Stomach smooth muscle (tissue), 2 donors: Measurements from ENCODE around the gene PARD6G.
"Not testable (repeated sequence)": the region's sequence is repeated elsewhere in the genome, so short reads cannot be mapped to it uniquely, and the experiment has no call there.

Experiments used
- H3K27ac ChIP-seq: one replicate; pipeline ENCODE4 v1.7.0; 2013; ENCODE audit warnings: mild to moderate bottlenecking, low read length, inconsistent platforms
- H3K27me3 ChIP-seq, 2 donors: one replicate each; pipeline ENCODE4 v1.7.0; 2013; ENCODE audit warnings: low read length in 2 of 2; ENCODE audit not compliant: insufficient read depth in 2 of 2, control insufficient read depth in 1 of 2
- H3K36me3 ChIP-seq, 2 donors: one replicate each; pipeline ENCODE4 v1.7.0; 2013; ENCODE audit warnings: low read length in 2 of 2; ENCODE audit not compliant: control insufficient read depth in 2 of 2, insufficient read depth in 2 of 2
- H3K4me1 ChIP-seq: one replicate; pipeline ENCODE4 v1.7.0; 2013; ENCODE audit warnings: low read length; ENCODE audit not compliant: control insufficient read depth, insufficient read depth
- H3K4me3 ChIP-seq, 2 donors: one replicate each; pipeline ENCODE4 v1.7.0; 2013; ENCODE audit warnings: low read length in 2 of 2
- H3K9ac ChIP-seq, 2 donors: one replicate each; pipeline ENCODE4 v1.7.0; 2013; ENCODE audit warnings: low read length in 2 of 2, mild to moderate bottlenecking in 1 of 2
- H3K9me3 ChIP-seq, 2 donors: one replicate each; pipeline ENCODE4 v1.7.0; 2013; ENCODE audit warnings: low read length in 2 of 2; ENCODE audit not compliant: control insufficient read depth in 2 of 2
- donor health status: healthy.
- donor health status: Pancreatic carcinoma.

The PARD6G gene

DNA sequence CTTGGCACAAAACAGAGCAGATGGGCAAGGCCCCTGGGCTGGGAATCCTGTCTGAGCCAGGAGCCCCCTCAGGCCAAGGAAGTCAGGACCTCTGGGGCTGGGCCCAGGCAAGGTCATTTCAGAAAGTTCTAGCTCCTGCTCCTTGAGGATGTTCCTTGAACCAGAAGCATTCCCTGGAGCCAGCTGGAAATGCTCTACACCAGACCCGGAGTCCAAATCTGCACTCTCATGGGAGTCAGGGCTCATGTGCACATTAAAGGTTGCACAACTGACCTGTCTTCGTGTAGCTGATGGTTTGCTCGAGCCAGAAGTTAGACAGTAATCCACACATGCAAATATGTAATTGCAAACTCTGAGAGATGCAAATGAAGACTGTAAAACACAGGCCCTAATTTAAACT is 18.0 kb downstream of the PARD6G start:
- Histone ChIP-seq H3K4me3 (no peak overlapping the region), H3K9me3 (no peaks in the 10 kb centered on the region), H3K27ac (no peak overlapping the region), H3K36me3 (no peaks in the 10 kb centered on the region), H3K27me3 (no peaks in the 10 kb centered on the region), H3K9ac (no peak overlapping the region), H3K4me1 (peaks cover 7% of the 10 kb centered on the region)

DNA sequence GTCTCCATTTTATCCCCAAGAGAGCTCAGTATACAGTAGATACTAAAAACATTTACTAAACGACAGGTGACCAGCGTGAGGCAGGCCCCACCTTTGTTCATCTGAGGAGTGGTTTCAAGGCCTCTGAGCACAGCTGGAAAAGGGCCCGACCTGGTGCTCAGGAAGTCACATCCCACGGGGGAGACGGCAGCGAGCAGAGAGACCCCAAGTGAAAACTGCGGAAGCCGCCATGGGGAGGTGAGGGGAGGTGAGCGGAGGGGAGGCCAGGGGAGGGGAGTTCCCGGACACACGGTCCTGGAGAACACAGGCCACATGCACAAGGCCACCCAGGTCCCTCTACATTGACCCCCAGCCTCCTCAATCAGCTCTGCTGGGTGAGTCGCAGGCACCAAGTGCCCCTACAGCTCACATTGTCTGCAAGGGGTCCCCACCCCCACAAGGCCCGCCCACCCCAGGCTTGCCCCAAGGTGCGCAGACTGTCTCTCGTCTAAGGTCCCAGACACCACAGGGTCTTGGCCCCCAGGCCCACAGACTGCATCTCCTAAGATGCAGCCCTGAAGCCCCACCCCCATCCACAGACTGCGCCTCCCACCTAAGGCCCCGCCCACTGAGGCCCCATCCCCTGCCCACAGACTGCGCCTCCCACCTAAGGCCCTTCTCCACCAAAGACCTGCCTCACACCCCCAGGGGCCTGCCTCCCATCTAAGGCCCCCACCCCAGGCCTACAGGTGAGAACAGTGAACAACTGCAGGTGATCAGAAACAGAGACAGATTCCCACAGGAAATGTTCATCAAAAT is 19.1 kb downstream of the PARD6G start:
- peaks cover 7% of the 10 kb centered on the region for H3K4me1 ChIP-seq
- H3K36me3 ChIP-seq, result no peaks in the 10 kb centered on the region
- no peaks in the 10 kb centered on the region for H3K27me3 ChIP-seq
- H3K4me3 ChIP-seq, result no peak overlapping the region
- no peak overlapping the region for H3K9ac ChIP-seq
- H3K9me3 ChIP-seq, result no peaks in the 10 kb centered on the region
- no peak overlapping the region for H3K27ac ChIP-seq

DNA sequence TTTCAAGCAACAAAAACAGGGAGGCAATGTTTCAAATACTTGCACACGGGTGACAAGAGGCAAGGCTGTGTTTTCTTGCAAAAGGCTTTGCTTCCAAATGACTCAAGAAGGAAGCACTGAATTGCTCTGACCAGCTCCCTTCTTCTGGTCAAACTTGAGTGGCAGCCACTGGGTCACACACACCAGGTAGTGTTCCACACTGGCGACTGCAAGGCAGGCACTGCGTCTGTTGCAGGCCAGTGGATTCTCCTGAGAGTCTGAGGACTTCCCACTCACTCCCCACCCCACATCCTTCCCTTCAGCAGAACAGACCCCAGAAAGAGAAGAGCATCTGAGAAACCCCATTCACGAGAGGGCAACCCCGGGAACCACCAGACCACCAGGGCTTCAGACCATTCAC is 19.8 kb downstream of the PARD6G start:
- no peak overlapping the region for H3K4me3 ChIP-seq
- no peak overlapping the region for H3K9ac ChIP-seq
- H3K36me3 ChIP-seq, result no peaks in the 10 kb centered on the region
- no peaks in the 10 kb centered on the region for H3K27me3 ChIP-seq
- no peak overlapping the region for H3K27ac ChIP-seq
- H3K4me1 ChIP-seq, result peaks cover 7% of the 10 kb centered on the region
- H3K9me3 ChIP-seq, result no peaks in the 10 kb centered on the region

DNA sequence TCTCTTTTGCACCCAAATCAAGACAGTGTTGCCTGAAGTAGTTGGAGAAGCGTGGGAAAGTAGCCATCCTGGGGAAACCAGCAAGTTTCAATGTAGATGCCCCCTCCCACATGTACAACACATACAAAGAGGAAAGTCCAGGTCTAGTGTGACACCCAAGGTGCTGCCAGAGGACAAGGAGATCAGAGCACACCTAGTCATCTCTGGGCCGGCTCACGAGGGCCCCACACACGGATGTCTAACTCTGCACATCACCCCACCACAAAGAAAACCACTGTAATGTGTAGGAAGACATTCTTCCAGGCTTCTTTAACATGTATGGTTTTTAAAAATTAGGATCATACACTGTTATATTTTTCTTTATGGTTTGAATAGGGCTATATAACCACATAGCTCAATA is 21.6 kb downstream of the PARD6G start:
- Histone ChIP-seq H3K9me3 (no peaks in the 10 kb centered on the region), H3K27ac (no peak overlapping the region), H3K36me3 (no peaks in the 10 kb centered on the region), H3K4me1 (peaks cover 7% of the 10 kb centered on the region), H3K4me3 (no peak overlapping the region), H3K9ac (no peak overlapping the region), H3K27me3 (no peaks in the 10 kb centered on the region)

DNA sequence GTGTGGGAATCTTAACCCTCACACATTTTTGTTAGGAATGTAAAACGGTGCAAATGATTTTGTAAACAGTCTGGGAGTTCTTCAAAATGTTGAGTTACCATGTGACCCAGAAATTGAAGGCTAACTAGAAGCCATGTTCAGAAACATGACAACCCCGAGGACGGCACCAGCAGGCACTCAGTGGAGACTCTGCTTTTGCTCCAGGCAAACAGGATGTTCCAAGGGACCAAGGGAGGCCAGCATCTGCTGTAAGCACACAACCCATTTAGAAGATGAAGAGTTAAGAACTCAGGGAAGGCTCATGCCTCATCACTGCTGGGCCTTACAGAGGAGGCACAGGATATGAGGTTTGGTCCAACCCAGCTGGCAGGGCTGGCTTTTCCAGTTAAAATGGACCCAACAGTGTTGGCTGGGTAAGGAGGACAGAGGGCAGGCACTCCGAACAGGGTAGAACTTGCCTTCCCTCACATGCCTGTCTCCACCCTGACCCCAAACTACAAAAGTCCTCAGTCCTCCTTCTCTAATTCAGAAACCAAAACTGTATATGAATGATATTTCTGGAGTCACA is 23.6 kb downstream of the PARD6G start:
- no peak overlapping the region for H3K27ac ChIP-seq
- no peaks in the 10 kb centered on the region for H3K9me3 ChIP-seq
- no peak overlapping the region for H3K4me3 ChIP-seq
- H3K36me3 ChIP-seq, result no peaks in the 10 kb centered on the region
- no peak overlapping the region for H3K9ac ChIP-seq
- no peaks in the 10 kb centered on the region for H3K27me3 ChIP-seq
- H3K4me1 ChIP-seq, result no peaks in the 10 kb centered on the region

DNA sequence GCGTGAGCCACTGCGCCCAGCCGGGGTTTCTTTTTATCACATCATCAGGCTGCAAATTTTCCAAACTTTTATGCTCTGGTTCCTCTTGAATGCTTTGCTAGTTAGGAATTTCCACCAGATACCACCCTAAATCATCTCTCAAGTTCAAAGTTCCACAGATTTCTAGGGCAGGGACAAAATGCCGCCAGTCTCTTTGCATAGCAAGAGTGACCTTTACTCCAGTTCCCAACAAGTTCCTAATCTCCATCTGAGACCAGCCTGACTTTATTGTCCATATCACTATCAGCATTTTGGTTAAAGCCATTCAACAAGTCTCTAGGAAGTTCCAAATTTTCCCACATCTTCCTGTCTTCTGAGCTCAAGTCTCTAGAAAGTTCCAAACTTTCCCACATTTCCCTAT is 27.8 kb downstream of the PARD6G start:
- H3K27me3 ChIP-seq, H3K4me1 ChIP-seq, H3K36me3 ChIP-seq, H3K9ac ChIP-seq, H3K4me3 ChIP-seq, H3K27ac ChIP-seq, H3K9me3 ChIP-seq: not testable (repeated sequence)

DNA sequence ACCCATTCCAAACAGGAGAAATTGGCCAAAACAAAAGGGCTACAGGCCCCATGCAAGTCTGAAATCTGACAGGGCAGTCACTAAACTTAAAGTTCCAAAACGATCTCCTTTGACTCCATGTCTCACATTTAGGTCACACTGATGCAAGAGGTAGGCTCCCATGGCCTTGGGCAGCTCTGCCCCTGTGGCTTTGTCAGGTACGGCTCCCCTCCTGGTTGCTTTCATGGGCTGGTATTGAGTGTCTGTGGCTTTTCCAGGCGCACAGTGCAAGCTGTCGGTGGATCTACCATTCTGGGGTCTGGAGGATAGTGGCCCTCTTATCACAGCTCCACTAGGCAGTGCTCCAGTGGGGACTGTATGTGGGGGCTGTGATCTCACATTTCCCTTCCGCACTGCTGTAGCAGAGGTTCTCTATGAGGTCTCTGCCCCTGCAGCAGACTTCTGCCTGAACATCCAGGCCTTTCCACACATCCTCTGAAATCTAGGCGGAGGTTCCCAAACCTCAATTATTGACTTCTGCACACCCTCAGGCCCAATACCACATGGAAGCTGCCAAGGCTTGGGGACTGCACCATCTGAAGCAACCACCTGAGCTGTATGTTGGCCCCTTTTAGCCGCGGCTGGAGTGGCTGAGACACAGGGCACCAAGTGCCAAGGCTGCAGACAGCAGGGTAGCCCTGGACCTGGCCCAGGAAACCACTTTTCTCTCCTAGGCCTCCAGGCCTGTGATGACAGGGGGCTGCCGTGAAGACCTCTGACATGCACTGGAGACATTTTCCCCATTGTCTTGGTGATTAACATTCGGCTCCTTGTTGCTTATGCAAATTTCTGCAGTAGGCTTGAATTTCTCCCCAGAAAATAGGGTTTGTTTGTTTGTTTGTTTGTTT is 28.7 kb downstream of the PARD6G start:
- Histone ChIP-seq H3K9me3 (no peaks in the 10 kb centered on the region), H3K27me3 (no peaks in the 10 kb centered on the region), H3K27ac (no peak overlapping the region), H3K4me3 (no peak overlapping the region), H3K9ac (no peak overlapping the region), H3K36me3 (no peaks in the 10 kb centered on the region), H3K4me1 (no peaks in the 10 kb centered on the region)

DNA sequence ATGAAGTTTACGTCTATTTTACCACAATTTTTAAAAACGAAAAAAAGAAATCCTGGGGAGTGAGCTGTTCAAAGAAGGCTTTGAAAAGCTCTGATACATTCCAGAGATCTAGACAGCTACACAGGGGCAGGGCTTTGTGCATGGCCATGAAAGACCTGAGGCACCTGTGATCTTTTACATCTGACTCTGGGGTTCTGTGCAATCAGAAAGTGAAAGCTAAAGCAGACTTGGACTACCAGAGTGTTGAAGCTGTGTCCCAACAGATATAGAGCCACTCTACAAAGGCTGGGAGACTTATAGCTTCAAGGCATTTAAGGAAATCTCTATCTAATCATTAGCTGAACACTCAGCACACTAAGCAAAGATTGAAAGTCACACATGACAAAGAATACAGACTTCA is 34.1 kb downstream of the PARD6G start:
- no peaks in the 10 kb centered on the region for H3K36me3 ChIP-seq
- no peak overlapping the region for H3K4me3 ChIP-seq
- H3K9ac ChIP-seq, result no peak overlapping the region

DNA sequence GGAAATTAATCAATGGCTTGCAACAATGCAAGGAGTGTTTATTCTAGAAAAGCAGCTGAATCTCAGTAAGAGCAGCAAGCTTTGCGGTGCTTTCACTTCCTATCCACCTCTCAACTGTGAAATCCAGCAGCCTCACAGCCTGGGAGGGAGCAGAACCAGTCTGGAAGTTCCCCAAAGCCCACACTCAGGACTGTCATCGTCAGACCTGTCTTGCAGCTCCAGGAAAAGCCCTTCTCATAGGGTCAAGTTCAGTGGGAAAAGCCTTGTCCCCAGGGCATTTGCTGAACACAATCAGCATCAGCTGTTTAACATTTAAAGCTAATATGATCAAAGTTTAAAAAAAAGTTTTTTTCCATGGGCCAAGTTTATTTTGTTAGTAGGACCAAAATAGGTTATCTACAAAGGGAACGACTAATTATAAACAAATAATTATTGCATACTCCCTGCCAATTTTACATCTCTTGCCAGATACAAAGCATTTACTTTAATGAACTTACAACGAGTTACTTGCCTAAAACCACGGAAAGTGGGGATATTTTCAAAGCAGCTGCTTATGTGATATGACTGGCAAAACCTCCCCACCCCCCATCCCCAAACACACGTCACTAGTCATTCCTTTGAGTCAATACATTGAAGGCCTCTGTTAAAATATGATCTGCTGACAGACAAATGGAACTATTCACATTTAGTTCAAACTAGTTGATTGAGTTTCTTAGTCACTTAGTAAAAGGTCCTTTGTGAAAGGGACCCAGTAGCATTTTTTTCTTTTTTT is 36.8 kb downstream of the PARD6G start:
- no peaks in the 10 kb centered on the region for H3K36me3 ChIP-seq
- no peaks in the 10 kb centered on the region for H3K4me1 ChIP-seq
- H3K9me3 ChIP-seq, result no peaks in the 10 kb centered on the region
- H3K4me3 ChIP-seq, result no peak overlapping the region
- H3K27me3 ChIP-seq, result no peaks in the 10 kb centered on the region
- H3K27ac ChIP-seq, result no peak overlapping the region
- no peak overlapping the region for H3K9ac ChIP-seq

More for the DNA sequence above, 34.1 kb downstream of the PARD6G start:
- Histone ChIP-seq H3K9me3 (no peaks in the 10 kb centered on the region), H3K27ac (no peak overlapping the region), H3K4me1 (no peaks in the 10 kb centered on the region), H3K27me3 (no peaks in the 10 kb centered on the region)

DNA sequence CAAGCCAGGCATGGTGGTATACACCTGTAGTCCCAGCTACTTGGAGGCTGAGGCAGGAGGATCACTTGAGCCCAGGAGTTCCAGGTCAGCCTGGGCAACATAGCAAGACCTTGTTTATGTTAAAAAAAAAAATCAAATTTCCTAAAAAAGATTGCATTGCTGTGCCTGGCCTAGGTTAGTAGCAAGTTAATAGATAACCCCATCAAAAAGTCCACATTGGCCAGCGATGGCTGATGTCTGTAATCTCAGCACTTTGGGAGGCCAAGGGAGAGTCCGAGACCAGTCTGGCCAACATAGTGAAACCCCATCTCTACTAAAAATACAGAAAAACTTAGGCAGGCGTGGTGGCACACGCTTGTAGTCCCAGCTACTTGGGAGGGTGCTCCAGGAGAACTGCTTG is 38.7 kb downstream of the PARD6G start:
- H3K27ac ChIP-seq, result no peak overlapping the region
- no peak overlapping the region for H3K4me3 ChIP-seq
- no peaks in the 10 kb centered on the region for H3K36me3 ChIP-seq
- H3K4me1 ChIP-seq, result no peaks in the 10 kb centered on the region
- no peaks in the 10 kb centered on the region for H3K27me3 ChIP-seq
- H3K9me3 ChIP-seq, result no peaks in the 10 kb centered on the region
- no peak overlapping the region for H3K9ac ChIP-seq
